Measurements from ENCODE around the gene FGF1.

The FGF1 gene

GRCh38 chr5:142685418-142686209 is at the start of gene FGF1:
TSS of gene FGF1 (minus strand) at chr5:142686090. CDS start at chr5:142614127, 71,963 bp downstream.
- no peak for DNase-seq

- no peak for DNase-seq
Measured at GRCh38 chr5:142727735-142728047, 41.8 kb upstream of the FGF1 start.

GRCh38 chr5:142726188-142726731 is 40.4 kb upstream of the FGF1 start:
- no peak for DNase-seq

DNA sequence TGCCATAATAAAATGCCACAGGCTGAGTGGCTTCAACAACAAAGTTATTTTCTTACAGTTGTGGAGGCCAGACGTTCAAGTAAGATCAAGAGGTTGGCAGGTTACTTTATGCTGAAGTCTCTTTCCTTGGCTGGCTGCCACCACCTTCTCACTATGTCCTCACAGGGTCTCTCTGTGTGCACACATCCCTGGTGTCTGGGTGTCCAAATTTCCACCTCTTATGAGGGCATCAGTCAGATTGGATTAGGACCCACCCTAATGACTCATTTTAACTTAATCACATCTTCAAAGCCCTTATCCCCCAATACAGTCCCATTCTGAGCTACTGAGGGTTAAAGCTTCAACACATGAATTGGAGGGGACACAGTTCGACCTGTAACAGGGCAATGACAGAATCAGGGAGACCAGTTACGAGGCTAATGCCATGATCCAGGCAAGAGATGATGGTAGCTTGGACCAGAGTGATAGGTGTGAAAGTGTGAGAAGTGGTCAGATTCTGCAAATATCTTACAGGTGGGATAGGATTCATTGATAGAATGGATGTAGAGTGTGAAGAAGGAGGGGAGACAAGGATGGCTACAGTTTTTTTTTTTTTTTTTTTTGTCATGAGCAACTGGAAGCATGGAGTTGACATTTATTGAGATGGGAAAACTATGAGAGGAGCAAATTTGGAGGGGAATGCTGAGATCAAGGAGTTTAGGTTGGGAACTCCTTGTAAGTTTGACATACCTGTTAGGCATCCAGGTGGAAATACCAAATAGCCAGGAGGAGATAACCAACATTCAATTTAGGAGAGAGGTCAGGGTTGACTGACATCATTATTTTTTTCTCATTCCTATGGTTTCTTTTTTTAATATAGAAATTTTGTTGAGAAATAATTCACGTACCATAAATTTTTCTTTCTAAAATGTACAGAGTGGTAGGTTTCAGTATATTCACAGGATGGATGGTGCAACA is 39.6 kb upstream of the FGF1 start:
- no peak for DNase-seq

DNA sequence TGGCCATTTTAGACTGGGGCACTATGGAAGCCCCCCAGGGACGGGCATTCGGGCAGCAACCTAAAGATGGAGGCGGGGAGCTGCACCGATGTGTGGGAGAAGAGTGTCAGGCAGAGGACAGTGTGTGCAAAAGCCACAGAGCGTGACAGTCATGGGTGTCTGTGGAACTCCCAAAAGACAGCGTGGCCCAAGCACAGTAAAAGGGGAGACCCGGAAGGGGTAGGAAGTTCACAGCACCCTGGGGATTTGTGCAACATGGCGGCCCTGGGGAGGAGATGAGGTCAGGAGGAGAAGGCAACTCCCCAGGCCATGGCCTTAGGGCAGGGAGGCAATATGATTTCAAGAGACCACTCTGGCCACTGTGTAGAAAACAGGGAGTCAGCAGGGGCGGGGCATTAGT is 38.9 kb upstream of the FGF1 start:
- no peak for DNase-seq

GRCh38 chr5:142722896-142723295 is 37.0 kb upstream of the FGF1 start:
- no peak for DNase-seq

- no peak for DNase-seq
Measured at GRCh38 chr5:142722146-142722545, 36.3 kb upstream of the FGF1 start.

GRCh38 chr5:142720641-142721271 is 34.9 kb upstream of the FGF1 start:
- no peak for DNase-seq

- DNase-seq, result no peak
Measured at GRCh38 chr5:142719836-142720370, 34.0 kb upstream of the FGF1 start.

DNA sequence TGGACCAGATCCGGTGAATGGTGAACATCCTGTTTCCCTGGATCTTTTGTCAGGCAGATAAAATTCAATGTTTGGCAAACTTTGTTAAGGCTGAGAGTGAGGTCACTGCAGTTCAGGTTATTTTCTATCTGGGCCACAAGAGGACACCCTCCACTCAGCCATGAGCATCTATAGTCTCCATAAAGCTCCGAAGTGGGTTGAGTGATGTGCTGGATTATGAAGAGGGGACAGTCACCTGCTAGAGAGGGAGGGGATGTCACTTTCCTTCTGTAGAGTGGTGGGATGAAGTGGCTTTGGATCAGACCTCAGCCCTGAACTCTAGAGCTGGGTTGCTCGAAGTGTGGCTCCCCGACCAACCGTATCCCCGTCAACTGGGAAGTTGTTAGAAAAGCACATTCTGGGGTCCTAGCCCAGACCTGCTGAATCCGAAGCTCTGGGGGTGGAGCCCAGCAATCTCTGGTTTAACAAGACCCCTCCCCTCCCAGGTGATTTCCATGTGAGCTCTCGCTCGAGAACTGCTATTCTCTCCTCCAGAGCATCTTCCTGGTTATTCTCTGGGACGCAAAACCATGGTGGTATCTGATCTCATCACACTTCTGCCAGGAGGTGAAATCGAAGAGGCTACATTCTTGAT is 31.8 kb upstream of the FGF1 start:
- no peak for DNase-seq

GRCh38 chr5:142716963-142717362 is 31.1 kb upstream of the FGF1 start:
- peak; percentile 46 for DNase-seq

- no peak for DNase-seq
Measured at GRCh38 chr5:142715291-142715690, 29.4 kb upstream of the FGF1 start.

- peak; percentile 84 for DNase-seq
Measured at GRCh38 chr5:142713121-142713706, 27.3 kb upstream of the FGF1 start.

DNA sequence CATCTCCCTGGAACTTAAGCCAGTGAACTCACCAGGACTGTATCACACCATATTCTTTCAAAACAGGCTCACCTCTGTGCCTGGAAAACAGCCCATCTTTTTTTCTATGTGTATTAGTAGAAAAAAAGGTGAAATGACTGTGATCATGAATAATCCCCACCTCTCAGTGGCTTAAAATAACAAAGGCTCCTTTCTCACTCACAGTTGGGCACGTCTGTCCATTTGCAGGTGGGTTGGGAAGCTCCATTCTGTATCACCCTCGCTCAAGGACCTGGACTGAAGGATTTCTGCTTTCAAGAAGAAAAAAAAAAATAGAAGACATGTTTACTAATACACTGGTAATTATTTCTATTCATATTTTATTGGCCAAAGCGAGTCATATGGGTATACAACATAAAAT is 17.3 kb upstream of the FGF1 start:
- no peak for DNase-seq

GRCh38 chr5:142701673-142702311 is 15.9 kb upstream of the FGF1 start:
- DNase-seq, result no peak

DNA sequence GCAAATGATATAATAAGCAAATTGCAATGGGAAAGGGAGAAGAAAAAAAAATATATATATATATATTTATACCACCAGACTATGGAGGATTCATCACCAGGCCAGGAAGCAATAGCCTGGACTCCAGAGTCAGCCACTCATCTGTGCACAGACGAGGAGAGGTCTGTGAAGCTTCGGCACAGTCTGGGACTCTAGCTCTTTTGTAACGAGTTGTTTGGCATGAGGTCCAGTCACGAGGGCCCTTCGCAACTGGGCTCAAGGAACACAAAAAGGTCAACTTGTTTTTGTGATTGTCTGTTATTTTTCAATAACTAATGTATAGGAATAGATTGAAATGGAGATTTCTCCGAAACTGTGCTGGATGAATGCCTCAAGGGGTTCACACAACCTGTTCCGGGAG is 14.7 kb upstream of the FGF1 start:
- no peak for DNase-seq

DNA sequence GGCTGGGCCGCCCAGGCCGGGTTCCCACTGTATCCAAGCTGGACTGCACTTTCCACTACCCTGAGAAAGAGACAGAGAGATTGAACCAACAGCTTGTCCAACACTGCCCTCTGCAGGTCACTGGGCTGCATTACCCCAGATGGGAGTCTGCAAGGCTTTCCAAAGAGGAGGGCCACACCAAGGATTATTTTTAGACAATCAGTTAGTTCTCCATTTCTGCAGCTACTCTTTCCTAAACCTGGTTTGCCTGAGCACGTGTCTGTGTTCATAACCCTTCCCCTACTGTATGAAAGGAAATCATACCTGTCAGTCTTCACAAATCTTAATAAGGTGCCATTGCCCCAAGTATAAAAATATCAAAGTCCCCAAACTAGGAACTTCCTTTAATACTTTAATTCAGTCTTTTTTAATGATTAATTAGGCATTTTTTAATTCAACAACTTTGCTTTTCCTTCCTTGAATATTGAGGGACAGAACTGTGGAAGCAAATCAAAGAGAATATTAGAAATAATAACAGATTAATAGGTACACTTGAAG is 13.4 kb upstream of the FGF1 start:
- peak; percentile 79 for DNase-seq

DNA sequence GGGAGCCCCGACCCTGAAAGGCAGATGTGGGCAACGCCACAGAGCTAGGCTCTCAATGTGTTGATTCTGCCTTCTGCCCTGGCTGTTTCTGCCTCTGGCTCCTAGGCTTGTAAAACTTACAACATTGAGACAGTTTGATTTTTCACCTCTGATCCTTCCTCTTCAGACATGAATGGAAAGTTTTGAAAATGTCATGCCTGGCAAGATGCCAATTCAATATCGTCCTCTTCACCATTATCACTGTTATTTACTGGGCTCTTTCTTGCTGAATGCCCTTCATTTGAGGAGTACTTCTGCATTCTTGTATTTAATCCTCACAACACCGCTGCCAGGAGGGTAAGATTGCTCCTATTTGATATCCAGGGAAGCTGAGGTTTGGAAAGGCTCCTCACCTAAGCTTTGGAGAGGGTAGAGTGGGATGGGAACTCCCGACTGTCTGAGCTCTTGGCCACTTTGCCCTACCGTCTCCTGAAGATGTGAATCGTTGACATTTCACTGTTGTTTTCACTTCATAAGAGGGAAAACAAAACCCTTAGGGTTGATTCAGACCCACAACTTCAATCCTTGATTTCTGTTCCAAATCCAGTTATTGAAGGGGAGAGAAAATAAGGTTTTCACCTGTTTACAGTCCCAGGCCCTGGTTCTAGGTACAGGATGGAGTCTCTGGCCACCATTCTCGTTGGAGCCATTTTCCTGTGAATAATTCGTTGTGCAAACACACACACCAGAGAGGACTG is 12.7 kb upstream of the FGF1 start:
- no peak for DNase-seq

DNA sequence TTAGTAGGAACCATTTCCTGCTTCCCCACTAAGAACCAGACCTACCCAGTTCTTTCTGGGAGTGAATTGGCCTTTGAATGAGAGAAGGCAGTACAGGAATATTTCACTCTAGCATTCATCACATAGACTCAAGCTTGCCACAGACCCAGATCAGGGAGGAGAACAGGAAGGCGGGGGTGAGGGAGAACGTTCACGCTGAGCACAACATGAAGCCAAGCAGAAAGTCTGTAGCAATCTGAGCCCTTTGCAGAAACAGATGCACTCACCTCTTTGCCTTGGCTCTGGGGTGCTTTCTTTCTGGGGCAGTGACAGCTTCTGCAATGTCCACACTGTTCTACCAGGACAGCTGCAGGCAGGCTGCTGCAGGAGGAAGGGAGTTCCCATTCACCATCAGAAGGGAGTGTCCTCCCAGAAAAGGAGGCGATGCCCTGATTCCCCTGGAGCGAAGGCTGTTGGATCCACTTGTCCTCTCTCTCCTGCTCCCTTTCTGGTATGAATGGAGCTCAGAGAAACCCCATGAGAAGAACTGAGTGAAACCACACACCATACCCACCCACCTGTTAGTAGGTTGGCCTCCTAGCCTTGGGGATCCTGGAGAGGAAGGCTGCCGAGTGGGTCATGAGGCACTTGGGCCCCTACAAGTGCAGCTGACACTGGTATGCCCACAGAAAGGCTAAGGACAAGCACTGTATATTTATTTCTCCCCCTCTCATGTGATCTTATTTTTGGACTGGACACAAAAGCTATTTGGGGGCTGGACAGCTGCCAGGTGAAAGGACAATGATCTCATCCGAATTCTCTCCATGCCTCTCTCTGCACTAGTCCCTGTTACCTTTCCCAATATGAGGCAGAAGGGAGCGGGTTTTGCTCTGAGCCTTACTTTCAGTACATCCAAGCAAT is 11.7 kb upstream of the FGF1 start:
- no peak for DNase-seq
